Measurements from ENCODE around the gene CHERP. TPM values are rescaled to one million over a fixed set of nuclear protein-coding genes. Genes with fewer than 3 reads are reported as not detected.

Gene CHERP
- total RNA-seq, 2 donors from 2014 or later, result 8.6 to 34.9 TPM

DNA sequence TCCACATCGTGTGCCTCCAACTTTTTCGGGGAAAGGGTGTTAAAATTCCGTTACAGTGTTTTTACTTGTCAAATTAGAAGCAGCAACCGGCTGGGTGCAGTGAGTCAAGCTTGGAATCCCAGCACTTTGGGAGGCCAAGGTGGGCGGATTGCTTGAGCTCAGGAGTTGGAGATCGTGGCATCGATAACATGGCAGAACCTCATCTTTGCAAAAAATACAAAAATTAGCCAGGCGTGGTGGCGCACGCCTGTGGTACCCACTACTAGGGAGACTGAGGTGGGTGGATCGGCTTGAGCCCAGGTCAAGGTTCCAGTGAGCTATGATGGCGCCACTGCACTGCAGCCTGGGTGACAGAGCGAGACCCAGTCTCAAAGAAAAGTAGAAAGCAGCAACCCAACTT, 31.1 kb upstream of the CHERP start:
- Histone ChIP-seq H3K9me3 (no peaks in the 10 kb centered on the region), H3K36me3 (replicated peaks in 1 of 2; ENCODE audit: insufficient read depth in 1 of 2, low read depth in 2 of 2) (peaks cover 0 to 5% of the 10 kb centered on the region in 2 donors), H3K27ac (peak overlapping the region in 3 of 4 donors; percentile 72 to 89 (median 87)), H3K4me1 (peaks cover 56% of the 10 kb centered on the region), H3K4me3 (peak overlapping the region in 1 of 2 donors; percentile 35), H3K27me3 (no peaks in the 10 kb centered on the region)
- no peak for TF ChIP-seq POLR2A (IDR thresholded peaks at IDR 0.05)
- TF ChIP-seq, protein P1, sequence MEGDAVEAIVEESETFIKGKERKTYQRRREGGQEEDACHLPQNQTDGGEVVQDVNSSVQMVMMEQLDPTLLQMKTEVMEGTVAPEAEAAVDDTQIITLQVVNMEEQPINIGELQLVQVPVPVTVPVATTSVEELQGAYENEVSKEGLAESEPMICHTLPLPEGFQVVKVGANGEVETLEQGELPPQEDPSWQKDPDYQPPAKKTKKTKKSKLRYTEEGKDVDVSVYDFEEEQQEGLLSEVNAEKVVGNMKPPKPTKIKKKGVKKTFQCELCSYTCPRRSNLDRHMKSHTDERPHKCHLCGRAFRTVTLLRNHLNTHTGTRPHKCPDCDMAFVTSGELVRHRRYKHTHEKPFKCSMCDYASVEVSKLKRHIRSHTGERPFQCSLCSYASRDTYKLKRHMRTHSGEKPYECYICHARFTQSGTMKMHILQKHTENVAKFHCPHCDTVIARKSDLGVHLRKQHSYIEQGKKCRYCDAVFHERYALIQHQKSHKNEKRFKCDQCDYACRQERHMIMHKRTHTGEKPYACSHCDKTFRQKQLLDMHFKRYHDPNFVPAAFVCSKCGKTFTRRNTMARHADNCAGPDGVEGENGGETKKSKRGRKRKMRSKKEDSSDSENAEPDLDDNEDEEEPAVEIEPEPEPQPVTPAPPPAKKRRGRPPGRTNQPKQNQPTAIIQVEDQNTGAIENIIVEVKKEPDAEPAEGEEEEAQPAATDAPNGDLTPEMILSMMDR (IDR thresholded peaks at IDR 0.05), result no peak
- no peak for DNase-seq
- intact Hi-C loops (cut with DNase I), result loop anchor here (10.0 kb wide), 1 partner anchor 52 kb away; the partner anchor contains the start of gene MED26
- ATAC-seq, result no peak
- 57 to 60% methylated on average over 13 of the region's 13 CpGs for WGBS, 2 donors

DNA sequence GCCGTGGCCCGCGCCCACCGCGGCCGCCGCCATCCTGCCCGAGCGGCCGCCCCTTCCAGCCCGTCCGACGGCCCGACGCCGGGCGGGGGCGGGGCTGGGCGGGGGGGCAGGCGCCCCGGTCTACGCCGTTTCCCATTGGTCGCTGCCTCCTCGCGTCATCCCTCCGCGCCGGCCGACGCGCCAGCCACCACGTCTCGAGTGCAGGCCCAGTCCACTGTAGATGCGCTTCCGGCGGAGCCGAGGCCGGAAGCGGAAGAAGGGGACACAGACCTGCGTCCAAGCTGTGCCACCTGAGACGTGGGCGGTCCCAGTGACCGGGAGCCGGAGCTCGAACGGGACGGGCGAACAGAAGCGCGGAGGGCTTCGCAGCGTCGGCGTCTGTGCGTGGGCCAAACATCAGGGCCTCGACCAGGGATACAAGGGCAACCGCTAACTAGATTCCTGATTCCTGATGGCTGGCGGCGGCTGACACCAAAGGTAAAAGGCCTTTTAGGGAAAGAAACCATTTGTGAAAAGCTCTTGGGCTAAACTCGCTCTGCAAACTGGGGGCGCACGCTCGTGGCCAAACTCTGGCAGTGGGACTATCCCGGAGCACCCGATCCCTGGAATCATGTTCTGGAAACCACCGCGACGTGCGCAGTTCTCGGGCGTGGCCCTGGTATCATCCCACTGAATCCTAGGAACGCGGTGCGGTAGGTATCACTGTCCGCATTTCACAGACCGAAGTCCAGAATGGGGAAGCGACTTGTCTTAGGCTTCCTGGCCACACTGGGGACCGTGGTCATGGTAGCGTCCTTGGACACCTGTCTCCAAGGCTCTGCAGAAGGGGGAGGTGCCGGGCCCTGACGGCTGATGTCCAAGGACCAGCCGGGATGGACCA, 30.3 kb upstream of the CHERP start, which contains the start of gene SLC35E1:
TSS of gene SLC35E1 (minus strand) at position 84 of the 880 bp plus-strand sequence. CDS start at position 33, 51 bp downstream.
- H3K27me3 ChIP-seq, result no peaks in the 10 kb centered on the region
- 0 to 1% methylated on average over 17 to 78 of the region's 83 CpGs for WGBS, 2 donors
- peaks cover 56% of the 10 kb centered on the region for H3K4me1 ChIP-seq
- TF ChIP-seq POLR2A (IDR thresholded peaks at IDR 0.05), result peak; percentile 65 to 87 (median 87)
- TF ChIP-seq, protein P1 (IDR thresholded peaks at IDR 0.05), result no peak
- peaks cover 0 to 6% of the 10 kb centered on the region in 2 donors for H3K36me3 ChIP-seq (replicated peaks in 1 of 2; ENCODE audit: insufficient read depth in 1 of 2, low read depth in 2 of 2)
- intact Hi-C loops (cut with DNase I), result loop anchor here (10.0 kb wide), 1 partner anchor 52 kb away; the partner anchor contains the start of gene MED26
- peak within 1 kb of the TSS; percentile 79 to 86 for H3K4me3 ChIP-seq
- DNase-seq (peak; percentile 97 to 98 (median 97)), ATAC-seq (peak; percentile 96)
- H3K9me3 ChIP-seq, result no peaks in the 10 kb centered on the region
- peak within 1 kb of the TSS; percentile 61 to 91 (median 84) for H3K27ac ChIP-seq

DNA sequence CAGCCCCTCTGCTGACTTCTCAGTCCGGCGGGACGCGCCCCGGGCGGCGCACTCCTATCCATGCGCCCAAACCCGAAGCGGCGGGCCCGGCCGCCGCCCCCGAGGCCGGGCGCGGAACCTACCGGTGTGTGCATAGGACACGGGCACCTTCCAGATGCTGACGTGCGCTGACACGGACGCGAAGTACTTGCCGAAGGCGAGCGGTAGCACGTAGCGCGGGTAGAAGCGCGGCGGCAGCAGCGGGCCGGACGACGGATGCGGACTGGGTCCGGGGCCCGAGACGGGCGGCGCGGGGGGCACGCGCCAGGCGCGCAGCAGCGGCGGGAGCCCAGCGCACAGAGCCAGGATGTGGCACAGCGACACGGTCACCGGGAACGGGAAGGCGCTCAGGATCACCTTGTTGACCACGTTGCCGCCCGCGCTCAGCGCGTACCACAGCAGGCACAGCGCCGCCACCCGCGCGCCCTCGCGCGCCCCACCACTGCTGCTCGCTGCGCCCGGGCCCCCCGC, 29.6 kb upstream of the CHERP start:
- Histone ChIP-seq H3K27ac (peak overlapping the region; percentile 60 to 91 (median 84)), H3K9me3 (no peaks in the 10 kb centered on the region), H3K4me1 (peaks cover 56% of the 10 kb centered on the region), H3K27me3 (no peaks in the 10 kb centered on the region), H3K36me3 (replicated peaks in 1 of 2; ENCODE audit: insufficient read depth in 1 of 2, low read depth in 2 of 2) (peaks cover 0 to 6% of the 10 kb centered on the region in 2 donors), H3K4me3 (peak overlapping the region; percentile 79 to 86)
- intact Hi-C loops (cut with DNase I), result loop anchor here (10.0 kb wide), 1 partner anchor 53 kb away; the partner anchor contains the start of gene MED26
- 1% methylated on average over 56 of the region's 75 CpGs; no CpG with 5 or more reads in 1 of the 2 donors for WGBS, 2 donors
- peak in 2 of 4 donors; percentile 39 to 50 for DNase-seq
- ATAC-seq, result peak; percentile 20
- TF ChIP-seq, protein P1 (IDR thresholded peaks at IDR 0.05), result no peak
- TF ChIP-seq POLR2A (IDR thresholded peaks at IDR 0.05), result no peak

DNA sequence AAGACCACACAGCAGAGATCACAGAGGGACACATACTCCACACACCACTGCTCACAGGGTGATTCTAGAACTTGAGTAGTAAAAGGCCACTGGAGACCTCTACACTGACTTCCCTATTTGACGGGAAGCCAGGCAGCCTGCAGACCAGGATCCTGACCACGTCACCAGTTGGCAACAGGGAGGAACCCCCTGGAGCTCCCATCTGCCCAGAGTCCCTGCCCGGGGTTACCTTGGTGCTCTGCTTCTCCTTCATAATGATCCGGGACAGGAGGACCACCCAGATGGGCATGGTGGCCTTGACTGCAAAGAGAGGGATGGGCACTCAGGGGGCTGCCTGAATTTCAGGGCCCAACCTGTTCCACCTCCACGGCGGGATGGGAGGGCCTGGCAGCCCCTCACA, 29.0 kb upstream of the CHERP start:
- H3K9me3 ChIP-seq, result no peaks in the 10 kb centered on the region
- peak; percentile 38 to 65 (median 45) for DNase-seq
- no peak for ATAC-seq
- peak overlapping the region; percentile 79 to 86 for H3K4me3 ChIP-seq
- WGBS, 2 donors, result 4 to 7% methylated on average over 3 to 6 of the region's 6 CpGs
- no peak for TF ChIP-seq POLR2A (IDR thresholded peaks at IDR 0.05)
- TF ChIP-seq, protein P1 (IDR thresholded peaks at IDR 0.05), result no peak
- intact Hi-C loops (cut with DNase I), result loop anchor here (10.0 kb wide), 1 partner anchor 54 kb away; the partner anchor contains the start of gene MED26
- H3K36me3 ChIP-seq (replicated peaks in 1 of 2; ENCODE audit: insufficient read depth in 1 of 2, low read depth in 2 of 2), result peaks cover 0 to 7% of the 10 kb centered on the region in 2 donors
- peaks cover 58% of the 10 kb centered on the region for H3K4me1 ChIP-seq
- H3K27me3 ChIP-seq, result no peaks in the 10 kb centered on the region
- peak overlapping the region; percentile 60 to 91 (median 84) for H3K27ac ChIP-seq
